ENCODE results near the gene FOXA3.

The FOXA3 gene

DNA sequence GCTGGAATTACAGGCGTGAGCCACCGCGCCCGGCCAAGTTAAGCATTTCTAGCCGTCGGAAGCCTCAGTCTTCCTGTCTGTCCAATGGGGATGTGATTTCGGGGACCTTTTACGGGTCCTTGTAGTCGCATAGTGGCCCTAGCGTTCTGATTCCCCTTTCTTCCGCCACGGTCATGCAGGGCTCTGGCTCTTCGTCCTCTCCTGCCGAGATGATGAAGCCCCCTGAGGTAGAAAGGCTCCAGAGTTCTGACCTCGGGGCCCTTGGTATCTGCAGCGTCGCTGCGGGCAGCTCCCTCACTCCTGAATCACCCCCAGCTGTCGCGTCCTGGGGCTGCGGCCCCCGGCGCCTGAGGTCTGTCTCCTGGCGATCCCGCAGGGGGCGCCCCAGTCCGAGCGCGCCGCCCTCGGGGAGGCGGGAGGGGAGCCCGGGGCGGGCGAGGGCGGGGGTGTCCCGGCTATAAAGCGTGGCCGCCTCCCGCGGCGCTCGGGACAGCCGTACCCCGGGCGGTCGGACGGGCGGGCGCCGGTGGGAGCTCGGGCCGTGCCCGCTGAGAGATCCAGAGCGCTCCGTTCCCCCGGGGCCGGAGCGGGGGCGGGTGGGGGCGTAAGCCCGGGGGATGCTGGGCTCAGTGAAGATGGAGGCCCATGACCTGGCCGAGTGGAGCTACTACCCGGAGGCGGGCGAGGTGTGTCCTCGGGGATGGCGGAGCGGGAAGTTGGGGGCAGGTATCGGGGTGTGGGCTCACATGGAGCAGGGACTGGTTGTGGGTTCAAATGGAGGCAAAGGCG is at the start of gene FOXA3:
TSS of gene FOXA3 (plus strand) at position 487 of the 789 bp plus-strand sequence. CDS start at position 618, 131 bp downstream.
- DNase-seq (ENCODE audit: low read depth), result peak; percentile 69

DNA sequence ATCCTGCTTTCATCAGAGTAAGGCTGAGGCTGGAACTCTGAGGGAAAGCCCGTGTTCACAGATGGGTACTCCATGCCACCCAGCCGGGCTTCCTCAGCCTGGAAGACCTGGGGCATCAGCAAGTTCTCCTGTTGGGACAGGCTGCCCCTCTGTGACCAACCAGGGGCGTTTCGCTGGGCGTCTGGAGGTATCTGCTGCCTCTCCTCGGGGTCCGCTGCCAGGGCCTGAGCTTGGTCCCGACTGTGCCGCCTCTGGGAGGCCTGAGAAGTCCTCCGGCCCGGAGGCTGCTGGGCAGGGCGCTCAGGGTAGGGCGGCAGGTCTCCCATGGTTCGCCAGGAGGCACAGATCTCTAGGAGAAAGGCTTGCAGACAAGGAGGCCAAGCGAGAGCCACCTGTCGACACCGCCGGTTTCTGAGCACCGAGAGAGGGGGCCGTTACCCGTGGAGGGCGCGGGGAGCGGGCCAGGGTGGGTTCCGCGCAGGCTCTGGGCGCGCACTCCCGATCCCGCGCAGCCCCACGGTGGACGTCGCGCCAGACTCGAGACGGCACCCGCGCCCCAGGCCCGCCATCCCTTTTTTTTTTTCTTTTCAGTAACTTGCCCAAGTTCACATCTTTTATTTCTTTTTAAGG is 49.2 kb upstream of the FOXA3 start, which contains the start of gene RSPH6A:
TSS of gene RSPH6A (minus strand) at position 458 of the 630 bp plus-strand sequence. CDS start at position 326, 132 bp downstream.
- DNase-seq (ENCODE audit: low read depth), result no peak

DNA sequence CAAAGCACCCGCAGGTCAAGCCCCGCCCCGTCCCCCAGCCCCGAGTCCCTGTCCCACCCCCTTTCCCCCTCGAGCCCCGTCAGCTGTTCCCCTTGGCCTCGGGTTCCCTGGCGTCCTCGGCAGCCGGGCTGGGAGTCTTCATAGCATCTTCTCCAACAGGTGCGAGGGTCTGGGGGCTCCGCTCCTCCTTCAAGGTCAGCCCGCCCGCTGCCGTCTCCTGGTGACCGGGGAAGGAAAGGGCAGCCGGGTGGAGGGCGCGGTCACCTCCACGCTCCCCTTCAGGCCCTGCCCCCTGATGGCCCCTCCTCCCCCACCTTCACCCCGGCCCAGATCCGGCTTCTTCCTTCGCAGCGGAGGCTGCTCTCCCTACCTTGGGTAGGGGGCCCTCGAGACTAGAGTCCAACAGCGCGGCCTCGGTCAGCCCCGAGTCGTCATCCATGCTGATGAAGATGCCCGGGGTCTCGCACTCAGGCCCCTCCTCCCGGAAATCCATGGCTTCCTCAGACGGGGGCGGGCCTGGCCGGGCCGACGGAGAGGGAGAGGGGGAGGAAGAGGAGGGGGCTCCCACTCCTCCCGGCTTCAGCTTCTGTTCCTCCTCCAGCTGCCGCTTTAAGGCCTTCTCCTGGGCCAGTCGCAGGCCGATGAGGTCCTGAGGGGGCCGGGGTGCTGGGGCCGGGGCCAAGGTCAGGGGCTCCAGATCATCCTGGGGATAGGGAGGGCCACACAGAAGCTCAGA is 48.5 kb upstream of the FOXA3 start:
- no peak for DNase-seq (ENCODE audit: low read depth)

DNA sequence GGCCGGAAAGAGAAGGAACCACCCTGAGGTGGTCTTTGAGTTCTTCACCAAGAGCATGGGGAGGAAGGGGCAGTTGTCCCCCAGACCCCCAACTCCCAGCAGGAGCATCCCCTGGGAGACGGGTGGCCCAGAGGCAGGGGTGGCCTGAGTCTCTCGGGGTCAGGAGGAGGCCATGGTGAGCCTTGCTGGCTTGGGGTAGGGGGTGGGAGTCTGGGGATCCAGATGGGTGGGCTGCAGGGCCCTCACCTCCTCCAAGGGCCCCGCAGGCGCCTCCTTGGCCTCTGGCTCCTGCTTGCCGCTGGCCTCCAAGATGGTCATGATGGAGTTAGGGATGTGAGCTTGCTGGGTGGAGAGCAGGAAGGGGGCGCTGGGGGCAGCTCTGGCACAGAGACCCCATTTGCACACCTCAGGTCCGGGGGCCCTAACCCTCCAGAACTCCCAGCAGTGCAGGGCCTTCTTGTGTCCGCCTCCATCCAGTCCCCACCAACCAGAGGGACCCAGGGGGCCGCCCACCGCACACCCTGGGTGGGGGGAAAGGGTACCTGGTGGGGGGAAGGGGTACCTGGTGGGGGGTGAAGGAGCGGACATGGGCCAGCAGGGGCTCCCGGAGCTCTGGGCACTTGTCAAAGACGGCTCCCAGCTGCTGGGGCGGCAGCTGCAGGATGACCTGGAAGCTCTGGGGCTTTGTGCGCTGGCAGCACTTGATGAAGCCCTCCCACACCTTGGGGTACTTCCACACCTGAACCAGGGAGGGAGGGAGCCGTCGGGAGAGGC is 47.7 kb upstream of the FOXA3 start:
- no peak for DNase-seq (ENCODE audit: low read depth)

GRCh38 chr19:45817010-45817724 is 47.0 kb upstream of the FOXA3 start:
- peak; percentile 93 for DNase-seq (ENCODE audit: low read depth)

GRCh38 chr19:45817725-45818301 is 46.3 kb upstream of the FOXA3 start:
- DNase-seq (ENCODE audit: low read depth), result no peak

- no peak for DNase-seq (ENCODE audit: low read depth)
Observed at GRCh38 chr19:45819769-45820168, 44.4 kb upstream of the FOXA3 start.

DNA sequence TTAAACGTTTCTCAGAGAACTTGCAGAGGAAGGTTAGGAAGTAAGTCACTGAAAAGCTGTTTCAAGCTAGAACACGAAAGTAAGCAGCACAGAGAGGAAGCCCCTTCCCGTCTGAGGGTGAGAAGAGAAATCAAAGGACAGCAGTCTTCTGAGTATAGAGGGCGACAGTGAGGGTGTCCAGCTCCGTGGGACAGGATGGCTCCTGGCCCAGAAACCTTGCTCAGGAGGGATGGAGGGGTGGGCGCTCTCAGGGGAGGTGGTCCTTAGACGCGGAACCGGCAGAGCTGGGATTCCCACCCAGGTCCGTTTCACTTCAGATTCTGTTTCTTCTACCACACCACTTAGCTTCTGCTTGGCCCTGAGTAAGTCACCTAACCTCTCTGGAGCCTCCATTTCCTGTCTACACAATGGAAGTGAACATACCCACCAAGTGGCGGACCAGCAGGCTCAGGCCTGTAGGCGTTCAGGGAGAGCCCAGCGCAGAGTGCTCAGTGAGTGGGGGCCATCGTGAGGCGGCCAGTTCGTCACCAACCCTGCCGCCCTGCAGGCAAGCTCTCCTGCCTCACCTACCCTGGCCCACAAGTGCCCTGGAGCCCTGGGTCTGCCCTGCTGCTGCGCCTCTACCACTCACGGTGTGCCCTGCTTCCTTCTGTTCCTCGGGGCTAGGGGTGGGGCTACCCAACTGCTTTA is 43.6 kb upstream of the FOXA3 start:
- DNase-seq (ENCODE audit: low read depth), result no peak

GRCh38 chr19:45821103-45821521 is 43.0 kb upstream of the FOXA3 start:
- no peak for DNase-seq (ENCODE audit: low read depth)

DNA sequence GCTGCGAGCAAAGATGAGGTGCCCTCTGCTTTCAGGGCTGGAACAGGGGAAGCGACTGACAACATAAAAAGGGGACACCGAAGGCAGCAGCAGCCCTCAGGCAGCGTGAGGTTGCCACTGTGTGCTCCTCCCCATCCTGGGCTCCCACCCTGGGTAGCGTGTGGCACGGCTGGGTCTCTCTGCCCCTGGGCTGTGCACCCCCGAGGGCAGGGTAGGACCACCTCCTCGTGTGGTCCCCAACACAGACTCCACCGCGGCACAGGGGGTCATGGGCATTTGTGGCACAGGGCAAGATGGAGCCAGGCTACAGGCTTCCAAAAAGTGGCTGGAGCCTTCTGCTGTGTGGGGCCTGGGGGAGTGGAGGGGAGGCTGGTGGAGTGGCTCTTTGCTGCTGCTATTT is 42.6 kb upstream of the FOXA3 start:
- no peak for DNase-seq (ENCODE audit: low read depth)

DNA sequence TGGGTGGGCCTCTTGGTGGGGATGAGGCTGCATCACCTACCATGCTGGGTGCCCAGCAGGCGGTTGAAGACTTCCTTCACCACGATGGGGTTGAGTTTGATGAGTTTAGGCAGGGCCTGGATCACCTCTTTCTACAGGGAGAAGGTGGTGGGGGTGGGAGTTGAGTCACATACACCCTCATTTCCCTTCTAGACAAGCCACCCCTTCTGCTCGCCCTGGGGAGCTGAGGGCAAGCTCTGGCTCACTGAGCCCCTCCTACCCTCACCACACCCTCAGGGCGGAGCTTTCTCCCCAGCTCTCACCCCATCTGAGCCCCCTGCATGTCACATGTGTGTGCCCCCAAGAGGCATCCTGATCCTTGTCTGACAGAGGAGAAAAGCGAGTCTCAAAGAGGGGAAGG is 41.4 kb upstream of the FOXA3 start:
- no peak for DNase-seq (ENCODE audit: low read depth)

DNA sequence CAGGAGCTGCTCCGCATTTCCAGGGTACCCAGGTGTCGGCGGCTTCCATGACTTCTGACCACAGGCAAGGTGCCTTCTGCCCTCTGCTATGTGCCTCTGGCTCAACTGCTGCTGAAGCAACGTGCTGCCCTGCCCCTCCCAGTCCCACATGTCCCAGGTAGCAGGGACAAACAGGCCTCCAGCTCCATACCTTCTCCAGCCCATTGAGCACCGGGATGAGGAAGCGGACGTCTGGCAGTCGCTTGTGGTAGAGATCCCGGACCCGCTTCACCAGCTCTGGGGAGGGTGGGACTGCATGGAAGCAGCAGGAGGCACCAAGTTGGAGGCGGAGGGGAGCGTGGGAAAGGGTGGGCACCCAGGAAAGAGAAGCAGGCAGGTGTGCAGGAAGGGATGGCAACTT is 40.9 kb upstream of the FOXA3 start:
- DNase-seq (ENCODE audit: low read depth), result no peak

GRCh38 chr19:45824041-45824471 is 40.1 kb upstream of the FOXA3 start:
- DNase-seq (ENCODE audit: low read depth), result no peak

- DNase-seq (ENCODE audit: low read depth), result no peak
Observed at GRCh38 chr19:45824531-45825262, 39.4 kb upstream of the FOXA3 start.

- DNase-seq (ENCODE audit: low read depth), result no peak
Observed at GRCh38 chr19:45825263-45825605, 38.9 kb upstream of the FOXA3 start.

GRCh38 chr19:45825917-45826893 is 37.9 kb upstream of the FOXA3 start:
- no peak for DNase-seq (ENCODE audit: low read depth)

DNA sequence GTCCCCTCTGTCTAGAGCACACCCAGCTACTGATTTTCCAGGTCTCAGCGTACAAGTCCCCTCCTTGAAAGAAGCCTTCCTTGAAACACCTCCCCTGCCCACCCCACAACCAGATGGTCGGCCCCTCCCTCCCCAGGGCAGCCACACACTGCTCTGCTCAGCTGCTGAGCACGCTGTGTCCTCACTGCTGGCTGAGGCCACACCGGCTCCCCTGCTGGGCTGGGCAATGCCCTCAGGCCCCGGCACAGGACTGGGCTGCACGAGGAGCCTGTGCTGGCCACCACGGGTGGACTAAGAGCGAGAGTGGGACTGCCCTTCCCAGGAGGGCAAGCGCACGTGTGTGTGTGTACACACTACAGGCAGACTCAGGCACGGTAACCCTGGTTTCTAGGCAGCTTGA is 37.2 kb upstream of the FOXA3 start:
- DNase-seq (ENCODE audit: low read depth), result no peak

- DNase-seq (ENCODE audit: low read depth), result no peak
Observed at GRCh38 chr19:45827459-45828093, 36.5 kb upstream of the FOXA3 start.
